H1 (cell line): ENCODE data around the gene TLE4.

Experiments used
- CBX5 ChIP-seq: fragments of 300-800, 300-1000 bp; sonication (generic); IDR thresholded peaks from 2 replicates; pipeline ENCODE4 v1.7.1; 2016; ENCODE audit warnings: antibody characterized with exemption, low read length, low read depth
- CEBPB ChIP-seq: IDR thresholded peaks from 2 replicates; pipeline ENCODE4 v1.6.1; 2012; ENCODE audit warnings: low read depth, low read length
- CTCF ChIP-seq, 3 experiments: IDR thresholded peaks; 1 replicate in 2 of 3; 2 replicates in 1 of 3; pipeline versions ENCODE4 v1.5.1 to v1.6.1; 2011; ENCODE audit warnings: low read length in 3 of 3, mild to moderate bottlenecking in 3 of 3, inconsistent platforms in 2 of 3, low read depth in 1 of 3, moderate library complexity in 1 of 3; ENCODE audit not compliant: insufficient read depth in 1 of 3; ENCODE audit errors: control extremely low read depth in 1 of 3
- EP300 ChIP-seq, 2 experiments: IDR thresholded peaks; 1 replicate in 1 of 2; 2 replicates in 1 of 2; pipeline ENCODE4 v1.6.1; 2011 to 2012; ENCODE audit warnings: low read depth in 2 of 2, low read length in 2 of 2, mild to moderate bottlenecking in 2 of 2, borderline replicate concordance in 1 of 2, inconsistent platforms in 1 of 2, moderate library complexity in 1 of 2
- POLR2A ChIP-seq, 2 experiments: IDR thresholded peaks; 1 replicate in 1 of 2; 2 replicates in 1 of 2; pipeline ENCODE4 v1.6.1; 2011; ENCODE audit warnings: low read depth in 2 of 2, low read length in 2 of 2, mild to moderate bottlenecking in 2 of 2; ENCODE audit errors: control extremely low read depth in 1 of 2

- TF ChIP-seq EP300 (IDR thresholded peaks at IDR 0.05; ENCODE audit: borderline replicate concordance in 1 of 2, low read depth in 2 of 2, low read length in 2 of 2) (no peak), CTCF (IDR thresholded peaks at IDR 0.05; ENCODE audit: control extremely low read depth in 1 of 3, insufficient read depth in 1 of 3, low read depth in 1 of 3, low read length in 3 of 3) (no peak), CBX5 (no peak), POLR2A (IDR thresholded peaks at IDR 0.05; ENCODE audit: control extremely low read depth in 1 of 2, low read depth in 2 of 2, low read length in 2 of 2) (no peak), CEBPB (no peak)
These were observed 80.8 kb downstream of the TLE4 start for GRCh38 chr9:79652598-79652997.
